PC-3 (cell line): Measurements from ENCODE around the gene NEDD9. TPM values are rescaled to one million over a fixed set of nuclear protein-coding genes. Genes with fewer than 3 reads are reported as not detected.

Experiments used
- ATAC-seq: fragments of 200-7000 bp; cut with Tn5 transposase; 2 replicates; pipeline ENCODE4 v1.9.1; 2020; ENCODE audit warnings: mild to moderate bottlenecking, moderate library complexity
- Bru-seq: library from RNA; stranded (reverse); fragments of 400-500 nt; gene quantifications from one replicate; lab custom pipeline; 2021; lab: Mats Ljungman, UMichigan
- BruChase-seq, 2 experiments: library from RNA; stranded (reverse); fragments of 400-500 nt; gene quantifications; one replicate each; lab custom pipeline; 2021; lab: Mats Ljungman, UMichigan
- BruUV-seq: library from RNA; stranded (reverse); fragments of 400-500 nt; replicated peaks from 2 replicates; lab custom pipeline; 2021; lab: Mats Ljungman, UMichigan
- CTCF ChIA-PET: fragments of 300-600 bp; sonication (Branson Sonifier 250); formaldehyde crosslinking; loops from one replicate; lab custom pipeline; 2022; ENCODE audit warnings: antibody characterized with exemption; lab: Charles Lee
- POLR2A ChIA-PET: fragments of 300-600 bp; sonication (Branson Sonifier 250); formaldehyde crosslinking; loops from one replicate; lab custom pipeline; 2022; ENCODE audit warnings: antibody characterized with exemption; ENCODE audit not compliant: unreplicated experiment; lab: Charles Lee
- DNase-seq: peaks from one replicate; pipeline ENCODE4 v3.0.0-alpha.2; 2015
- H2AFZ ChIP-seq: fragments of 300-600 bp; sonication (generic); 2 replicates; pipeline ENCODE4 v1.6.0; 2016; ENCODE audit warnings: antibody characterized with exemption, low read length
- H3F3A ChIP-seq: fragments of 300-600 bp; sonication (generic); one replicate; pipeline ENCODE4 v1.6.0; 2017; ENCODE audit warnings: antibody characterized with exemption, low read length, control low read depth, mild to moderate bottlenecking; ENCODE audit not compliant: unreplicated experiment
- H3K27ac ChIP-seq: fragments of 300-600 bp; sonication (generic); 2 replicates; pipeline ENCODE4 v1.5.1; 2016; ENCODE audit warnings: mild to moderate bottlenecking, low read length
- H3K27me3 ChIP-seq: fragments of 300-600 bp; sonication (generic); 2 replicates; pipeline ENCODE4 v1.6.1; 2016; ENCODE audit warnings: low read length, mixed read lengths
- H3K36me3 ChIP-seq: fragments of 300-600 bp; sonication (generic); 2 replicates; pipeline ENCODE4 v1.6.1; 2016; ENCODE audit warnings: low read depth, mixed run types, low read length, mixed read lengths
- H3K4me1 ChIP-seq: fragments of 300-600 bp; sonication (generic); 2 replicates; pipeline ENCODE4 v1.5.1; 2016; ENCODE audit warnings: low read length; ENCODE audit not compliant: insufficient read depth
- H3K4me2 ChIP-seq: fragments of 300-600 bp; sonication (generic); 2 replicates; pipeline ENCODE4 v1.6.0; 2016; ENCODE audit warnings: low read length
- H3K4me3 ChIP-seq: fragments of 300-600 bp; sonication (generic); 2 replicates; pipeline ENCODE4 v1.5.1; 2016; ENCODE audit warnings: mild to moderate bottlenecking, low read length, mixed read lengths
- H3K79me2 ChIP-seq: fragments of 300-600 bp; sonication (generic); 2 replicates; pipeline ENCODE4 v1.6.1; 2017; ENCODE audit warnings: low read length, mixed read lengths
- H3K9ac ChIP-seq: fragments of 300-600 bp; sonication (generic); 2 replicates; pipeline ENCODE4 v1.6.0; 2016; ENCODE audit warnings: mild to moderate bottlenecking, low read length
- H3K9me2 ChIP-seq: fragments of 300-600 bp; sonication (generic); replicated peaks from 2 replicates; pipeline ENCODE4 v1.6.1; 2016; ENCODE audit warnings: mixed run types, low read length, mixed read lengths
- H3K9me3 ChIP-seq: fragments of 300-600 bp; sonication (generic); 2 replicates; pipeline ENCODE4 v1.6.1; 2016; ENCODE audit warnings: low read length, mixed read lengths
- H4K20me1 ChIP-seq: fragments of 300-600 bp; sonication (generic); 2 replicates; pipeline ENCODE4 v1.6.1; 2016; ENCODE audit warnings: low read length, mixed read lengths
- EZH2 ChIP-seq: fragments of 300-600 bp; sonication (generic); IDR thresholded peaks from one replicate; pipeline ENCODE4 v1.6.1; 2017; ENCODE audit warnings: antibody characterized with exemption, mild to moderate bottlenecking, low read length; ENCODE audit not compliant: unreplicated experiment
- EZH2phosphoT487 ChIP-seq: fragments of 300-600 bp; sonication (generic); IDR thresholded peaks from 2 replicates; pipeline ENCODE4 v1.6.1; 2018; ENCODE audit warnings: mild to moderate bottlenecking, antibody characterized with exemption, low read length, borderline replicate concordance
- intact Hi-C: fragments of 100-400 bp; cut with micrococcal nuclease; formaldehyde crosslinking; loops from 2 replicates; pipeline ENCODE4 v1.9.0; 2023
- long read RNA-seq: library from polyadenylated mRNA; unstranded; transcript quantifications from one replicate; pipeline ENCODE4 v2.0.0, GENCODE V29; 2021; ENCODE audit not compliant: unreplicated experiment
- total RNA-seq: library from RNA; depleted of rRNA; stranded (reverse); fragments of >200 nt; gene quantifications from 2 replicates; pipeline ENCODE4 v1.2.3, GENCODE V29; 2014; rRNA removed
- TF ChIP-seq, protein P1 (sequence below): fragments of 300-600 bp; sonication (generic); conservative IDR thresholded peaks from 2 replicates; pipeline ENCODE4 v1.5.1; 2017; ENCODE audit warnings: antibody characterized with exemption, low read depth, mild to moderate bottlenecking, low read length

The NEDD9 gene
- total RNA-seq (12.1 and 13.9 TPM in 2 replicates), Bru-seq, nascent RNA (percentile 53 among the genes with signal in this experiment), BruChase-seq, experiment 1, labeled RNA remaining after a 6-hour chase (percentile 46 among the genes with signal in this experiment), BruChase-seq, experiment 2, labeled RNA remaining after a 2-hour chase (percentile 51 among the genes with signal in this experiment)
- long read RNA-seq, full-length matches to known transcripts, result 4 of 19 reads
- long read RNA-seq, partial matches to known transcripts, result 9 of 19 reads
- long read RNA-seq, other reads (novel, unspliced or antisense), result 6 of 19 reads

DNA sequence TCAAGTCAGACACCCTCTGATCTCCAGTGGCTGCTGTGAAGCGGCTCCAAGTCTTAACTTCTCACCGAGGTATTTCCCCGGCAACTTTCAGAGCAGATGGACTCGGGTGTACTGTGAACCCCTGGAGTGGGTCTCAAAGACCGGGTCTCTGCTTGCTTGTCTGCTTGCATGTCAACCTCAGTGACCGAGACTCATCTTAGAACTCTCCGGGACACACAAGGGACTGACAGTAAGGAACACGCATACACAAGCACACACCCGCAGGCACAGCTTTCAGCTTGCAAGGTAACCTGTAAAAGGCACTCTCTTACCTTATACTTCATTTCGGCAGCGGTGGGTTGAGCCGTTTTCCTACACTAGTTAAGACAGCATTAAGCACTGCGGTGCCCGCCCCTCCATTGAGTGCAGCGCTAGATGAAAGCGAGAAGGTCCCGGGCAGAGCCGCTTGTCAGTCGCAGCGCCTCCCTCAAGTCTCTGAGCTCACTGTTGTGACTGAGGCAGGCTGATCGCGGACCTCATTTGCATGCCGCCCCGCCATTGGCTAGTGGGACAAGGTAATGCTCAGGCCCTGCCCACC lies at the start of gene NEDD9:
NEDD9 (minus strand) TSS at position 476 of the 577 bp plus-strand sequence; CDS start at position 323, 153 bp downstream.
- H3K27ac ChIP-seq, result peak within 1 kb of the TSS; percentile 81
- H3K36me3 ChIP-seq, result no peaks in the 10 kb centered on the region
- H3F3A ChIP-seq, result peaks cover 16% of the 10 kb centered on the region
- no peaks in the 10 kb centered on the region for H3K9me3 ChIP-seq
- no peaks in the 10 kb centered on the region for H3K27me3 ChIP-seq
- peak within 1 kb of the TSS; percentile 79 for H3K9ac ChIP-seq
- peak within 1 kb of the TSS; percentile 96 for H3K4me2 ChIP-seq
- H3K4me1 ChIP-seq, result peaks cover 36% of the 10 kb centered on the region
- H2AFZ ChIP-seq, result peak within 1 kb of the TSS; percentile 82
- CTCF ChIA-PET, result no interaction called here
- intact Hi-C loops, result loop anchor here (1.0 to 10.0 kb wide), 9 partner anchors 25 to 264 kb away; partner anchors contain the start of gene SMIM13
- peaks cover 49% of the 10 kb centered on the region for H3K79me2 ChIP-seq
- H4K20me1 ChIP-seq, result peaks cover 29% of the 10 kb centered on the region
- no peaks in the 10 kb centered on the region for H3K9me2 ChIP-seq
- peak; percentile 96 for DNase-seq
- peak within 1 kb of the TSS; percentile 97 for H3K4me3 ChIP-seq
- TSS peak; percentile 61 for BruUV-seq
- ATAC-seq, result peak; percentile 93
- TF ChIP-seq EZH2 (no peak), EZH2phosphoT487 (no peak)
- TF ChIP-seq, protein P1, sequence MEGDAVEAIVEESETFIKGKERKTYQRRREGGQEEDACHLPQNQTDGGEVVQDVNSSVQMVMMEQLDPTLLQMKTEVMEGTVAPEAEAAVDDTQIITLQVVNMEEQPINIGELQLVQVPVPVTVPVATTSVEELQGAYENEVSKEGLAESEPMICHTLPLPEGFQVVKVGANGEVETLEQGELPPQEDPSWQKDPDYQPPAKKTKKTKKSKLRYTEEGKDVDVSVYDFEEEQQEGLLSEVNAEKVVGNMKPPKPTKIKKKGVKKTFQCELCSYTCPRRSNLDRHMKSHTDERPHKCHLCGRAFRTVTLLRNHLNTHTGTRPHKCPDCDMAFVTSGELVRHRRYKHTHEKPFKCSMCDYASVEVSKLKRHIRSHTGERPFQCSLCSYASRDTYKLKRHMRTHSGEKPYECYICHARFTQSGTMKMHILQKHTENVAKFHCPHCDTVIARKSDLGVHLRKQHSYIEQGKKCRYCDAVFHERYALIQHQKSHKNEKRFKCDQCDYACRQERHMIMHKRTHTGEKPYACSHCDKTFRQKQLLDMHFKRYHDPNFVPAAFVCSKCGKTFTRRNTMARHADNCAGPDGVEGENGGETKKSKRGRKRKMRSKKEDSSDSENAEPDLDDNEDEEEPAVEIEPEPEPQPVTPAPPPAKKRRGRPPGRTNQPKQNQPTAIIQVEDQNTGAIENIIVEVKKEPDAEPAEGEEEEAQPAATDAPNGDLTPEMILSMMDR, result no peak
- POLR2A ChIA-PET, result interaction anchor here (0.6 to 1.6 kb wide), 16 partner anchors 11 to 453 kb away, joined by 3 to 28 read pairs (median 6); no protein-coding TSS in a partner anchor

- POLR2A ChIA-PET, result no interaction called here
- Histone ChIP-seq H3K27ac (no peak overlapping the region), H3K36me3 (no peaks in the 10 kb centered on the region), H3F3A (no peaks in the 10 kb centered on the region), H3K4me2 (no peak overlapping the region), H3K4me1 (peaks cover 10% of the 10 kb centered on the region), H2AFZ (no peak overlapping the region), H3K4me3 (no peak overlapping the region), H3K9me3 (no peaks in the 10 kb centered on the region), H3K27me3 (no peaks in the 10 kb centered on the region), H3K9ac (no peak overlapping the region), H4K20me1 (no peaks in the 10 kb centered on the region), H3K9me2 (no peaks in the 10 kb centered on the region), H3K79me2 (no peaks in the 10 kb centered on the region)
- CTCF ChIA-PET, result no interaction called here
- intact Hi-C loops, result no loop called here
- DNase-seq (no peak), ATAC-seq (no peak)
- no TSS peak for BruUV-seq
- TF ChIP-seq, protein P1, result no peak
- no peak for TF ChIP-seq EZH2phosphoT487
- TF ChIP-seq EZH2, result no peak
Observed at GRCh38 chr6:11282245-11282644, 49.8 kb upstream of the NEDD9 start.
